MCF 10A (cell line): ENCODE results near the gene CIAO2B. TPM values are rescaled to one million over a fixed set of nuclear protein-coding genes. Genes with fewer than 3 reads are reported as not detected.

Experiments
- BruUV-seq: library from RNA; stranded (reverse); fragments of 400-500 nt; replicated peaks from 2 replicates; lab custom pipeline; 2021; lab: Mats Ljungman, UMichigan
- CTCF ChIA-PET: fragments of 300-600 bp; sonication (Branson Sonifier 250); formaldehyde crosslinking; extraction: SDS; loops from one replicate; lab custom pipeline; 2021; ENCODE audit warnings: antibody characterized with exemption, inconsistent platforms; lab: Yijun Ruan, JAX
- POLR2A ChIA-PET: fragments of 300-600, 350-650 bp; sonication (Branson Sonifier 250); formaldehyde crosslinking; extraction: SDS; loops from one replicate; lab custom pipeline; 2020; ENCODE audit warnings: antibody characterized with exemption, inconsistent platforms; lab: Yijun Ruan, JAX
- DNase-seq: peaks from one replicate; pipeline ENCODE4 v3.0.0-alpha.2; 2018; ENCODE audit not compliant: unreplicated experiment
- H3K27ac Mint-ChIP-seq: one replicate; pipeline ENCODE4 v1.8.0; 2022; ENCODE audit warnings: mild to moderate bottlenecking, low read depth, mixed read lengths; ENCODE audit not compliant: unreplicated experiment
- H3K27me3 Mint-ChIP-seq: one replicate; pipeline ENCODE4 v1.8.0; 2022; ENCODE audit warnings: mixed read lengths; ENCODE audit not compliant: insufficient read depth, unreplicated experiment
- H3K36me3 Mint-ChIP-seq: one replicate; pipeline ENCODE4 v1.8.0; 2022; ENCODE audit warnings: mild to moderate bottlenecking, moderate library complexity, mixed read lengths; ENCODE audit not compliant: insufficient read depth, unreplicated experiment
- H3K4me1 Mint-ChIP-seq: one replicate; pipeline ENCODE4 v1.8.0; 2022; ENCODE audit warnings: mixed read lengths; ENCODE audit not compliant: insufficient read depth, unreplicated experiment
- H3K4me3 Mint-ChIP-seq: one replicate; pipeline ENCODE4 v1.8.0; 2022; ENCODE audit warnings: mild to moderate bottlenecking, moderate library complexity, mixed read lengths; ENCODE audit not compliant: unreplicated experiment
- H3K9me3 Mint-ChIP-seq: one replicate; pipeline ENCODE4 v1.8.0; 2022; ENCODE audit warnings: mixed read lengths; ENCODE audit not compliant: unreplicated experiment
- intact Hi-C: fragments of 100-400 bp; cut with micrococcal nuclease; formaldehyde crosslinking; loops from 2 replicates; pipeline ENCODE4 v1.14.1; 2022
- total RNA-seq: library from RNA; stranded (reverse); gene quantifications from 2 replicates; pipeline ENCODE4 v1.2.3, GENCODE V29; 2022
- TF ChIP-seq, protein P1 (sequence below): fragments of 200-600 bp; IDR thresholded peaks from one replicate; pipeline ENCODE4 v1.8.0; 2022; ENCODE audit warnings: antibody characterized with exemption, mild to moderate bottlenecking; ENCODE audit not compliant: unreplicated experiment

The CIAO2B gene
- total RNA-seq, 1 experiment from 2014 or later = 133 TPM

DNA sequence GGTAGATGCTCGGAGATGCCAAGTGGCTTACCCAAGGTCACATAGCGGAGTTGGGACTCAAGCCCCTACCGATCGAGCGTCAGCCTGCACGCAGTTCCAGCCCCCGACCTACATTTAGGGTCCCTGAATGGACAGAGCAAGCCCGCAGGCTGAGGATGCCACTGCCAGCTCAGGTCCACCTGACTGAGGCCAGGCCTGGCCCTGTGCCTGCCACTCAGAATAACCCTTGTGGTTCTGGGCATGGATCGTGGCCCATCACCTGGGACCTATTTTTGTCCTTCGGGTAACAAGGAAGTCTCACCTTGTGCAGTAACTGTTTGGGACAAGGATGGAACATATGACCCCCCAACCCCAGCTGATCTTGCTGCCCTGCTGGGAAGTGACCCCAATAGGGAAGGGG lies 32.6 kb downstream of the CIAO2B start:
- TF ChIP-seq, protein P1, sequence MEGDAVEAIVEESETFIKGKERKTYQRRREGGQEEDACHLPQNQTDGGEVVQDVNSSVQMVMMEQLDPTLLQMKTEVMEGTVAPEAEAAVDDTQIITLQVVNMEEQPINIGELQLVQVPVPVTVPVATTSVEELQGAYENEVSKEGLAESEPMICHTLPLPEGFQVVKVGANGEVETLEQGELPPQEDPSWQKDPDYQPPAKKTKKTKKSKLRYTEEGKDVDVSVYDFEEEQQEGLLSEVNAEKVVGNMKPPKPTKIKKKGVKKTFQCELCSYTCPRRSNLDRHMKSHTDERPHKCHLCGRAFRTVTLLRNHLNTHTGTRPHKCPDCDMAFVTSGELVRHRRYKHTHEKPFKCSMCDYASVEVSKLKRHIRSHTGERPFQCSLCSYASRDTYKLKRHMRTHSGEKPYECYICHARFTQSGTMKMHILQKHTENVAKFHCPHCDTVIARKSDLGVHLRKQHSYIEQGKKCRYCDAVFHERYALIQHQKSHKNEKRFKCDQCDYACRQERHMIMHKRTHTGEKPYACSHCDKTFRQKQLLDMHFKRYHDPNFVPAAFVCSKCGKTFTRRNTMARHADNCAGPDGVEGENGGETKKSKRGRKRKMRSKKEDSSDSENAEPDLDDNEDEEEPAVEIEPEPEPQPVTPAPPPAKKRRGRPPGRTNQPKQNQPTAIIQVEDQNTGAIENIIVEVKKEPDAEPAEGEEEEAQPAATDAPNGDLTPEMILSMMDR = no peak
- intact Hi-C loops = no loop called here
- no peak for DNase-seq
- POLR2A ChIA-PET = interaction anchor here (0.7 to 2.8 kb wide), 6 partner anchors 17 to 44 kb away, joined by 3 to 8 read pairs (median 4); partner anchors contain the start of genes CDH16 and CIAO2B
- Mint-ChIP-seq H3K36me3 (no peaks in the 10 kb centered on the region), H3K27me3 (no peaks in the 10 kb centered on the region), H3K27ac (no peak overlapping the region), H3K9me3 (no peaks in the 10 kb centered on the region), H3K4me1 (peaks cover 23% of the 10 kb centered on the region), H3K4me3 (no peak overlapping the region)
- CTCF ChIA-PET = interaction anchor here (1.0 to 1.1 kb wide), 2 partner anchors 17 to 26 kb away, joined by 3 to 4 read pairs; partner anchors contain the start of gene CDH16
- BruUV-seq = no TSS peak

DNA sequence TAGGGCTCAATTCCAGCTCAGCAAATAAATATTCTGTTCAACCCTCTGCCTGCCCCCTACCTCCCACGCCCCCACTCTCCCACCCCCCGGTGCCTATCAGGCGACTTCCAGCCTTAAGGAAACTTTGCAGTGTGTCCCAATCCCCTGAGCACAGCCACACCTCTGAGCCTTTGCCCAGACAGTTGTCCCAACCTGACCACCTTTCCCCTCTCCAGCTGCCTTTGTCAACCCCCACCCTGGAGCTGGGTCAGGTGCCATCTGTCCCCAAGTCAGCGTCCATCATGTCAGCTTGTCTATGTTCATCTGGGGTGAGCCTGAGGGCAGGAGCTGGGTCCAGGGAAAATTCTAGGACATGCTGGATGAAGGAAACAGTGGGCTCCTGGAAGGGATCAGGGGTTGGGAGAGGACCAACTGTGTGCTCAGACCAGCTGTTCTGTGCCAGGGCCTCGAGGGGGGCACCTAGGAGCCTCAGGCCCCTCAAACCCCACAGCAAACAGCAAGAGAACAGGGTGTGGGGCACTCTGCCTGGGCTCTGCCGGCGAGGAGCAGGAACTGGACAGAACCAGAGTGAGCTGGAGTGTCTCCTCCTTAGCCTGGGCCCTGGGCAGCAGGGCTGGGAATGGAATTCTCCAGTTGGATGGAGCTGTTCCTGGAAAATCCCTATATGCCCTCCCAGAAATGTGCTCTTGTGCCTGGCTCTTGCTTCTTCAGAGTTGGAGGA lies 33.3 kb downstream of the CIAO2B start:
- CTCF ChIA-PET = interaction anchor here (0.6 to 1.1 kb wide), 5 partner anchors 18 to 53 kb away, joined by 3 to 4 read pairs (median 3); partner anchors contain the start of gene CDH16

DNA sequence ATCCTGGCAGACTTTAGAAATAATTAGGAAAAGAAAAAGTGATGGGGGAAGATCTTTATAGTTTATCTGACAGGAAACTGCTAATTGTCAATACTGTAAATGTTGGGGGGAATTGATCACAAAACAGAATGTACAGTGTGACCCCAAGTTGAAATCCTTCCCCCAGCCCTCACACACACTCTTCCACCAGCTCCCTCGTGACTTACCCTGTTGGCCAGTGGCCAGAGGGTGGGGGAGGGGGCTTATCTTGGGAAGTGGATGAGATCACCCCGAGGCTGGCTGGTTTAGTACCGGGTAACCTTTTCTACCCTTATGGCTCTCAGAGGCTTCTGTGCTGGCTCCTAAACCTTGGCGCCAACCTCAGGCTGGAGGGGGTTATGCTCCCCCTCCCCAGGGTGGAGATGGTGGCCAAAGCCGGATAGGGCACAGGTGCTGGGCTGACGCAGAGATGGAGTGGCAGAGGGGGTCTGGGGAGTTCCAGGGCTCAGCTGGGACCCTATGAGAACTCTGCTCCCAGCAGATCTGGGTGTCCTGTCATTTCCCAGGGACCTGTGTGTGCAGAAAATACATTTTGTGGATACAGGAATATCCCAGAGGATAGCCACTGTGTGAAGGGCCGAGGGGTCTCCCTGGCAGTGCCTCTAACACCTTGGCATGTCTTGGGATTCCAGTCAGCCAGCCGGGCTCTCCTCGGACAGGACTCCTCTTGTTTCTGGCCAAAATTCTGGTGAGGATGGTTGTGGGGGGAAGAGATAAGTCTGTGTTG lies 34.1 kb downstream of the CIAO2B start:
- ChIA-PET POLR2A (interaction anchor here (0.5 to 6.6 kb wide), 9 partner anchors 10 to 957 kb away, joined by 3 to 48 read pairs (median 4); partner anchors contain the start of genes CIAO2B and PDP2), CTCF (interaction anchor here (0.6 to 1.2 kb wide), 4 partner anchors 28 to 269 kb away, joined by 3 to 4 read pairs (median 3); no protein-coding TSS in a partner anchor)
- peak overlapping the region; percentile 25 for H3K27ac Mint-ChIP-seq
- H3K4me3 Mint-ChIP-seq = no peak overlapping the region
- no peaks in the 10 kb centered on the region for H3K27me3 Mint-ChIP-seq
- H3K36me3 Mint-ChIP-seq = peaks cover 3% of the 10 kb centered on the region
- intact Hi-C loops = loop anchor here (5.0 kb wide), 1 partner anchor 282 kb away; the partner anchor contains the start of gene MATCAP1
- H3K9me3 Mint-ChIP-seq = no peaks in the 10 kb centered on the region
- no TSS peak for BruUV-seq
- peaks cover 36% of the 10 kb centered on the region for H3K4me1 Mint-ChIP-seq
- peak; percentile 58 for DNase-seq
- TF ChIP-seq, protein P1 = no peak

More for the DNA sequence above, 33.3 kb downstream of the CIAO2B start:
- TF ChIP-seq, protein P1 = no peak
- no peaks in the 10 kb centered on the region for H3K36me3 Mint-ChIP-seq
- H3K4me3 Mint-ChIP-seq = no peak overlapping the region
- no peak for DNase-seq
- no TSS peak for BruUV-seq
- peaks cover 31% of the 10 kb centered on the region for H3K4me1 Mint-ChIP-seq
- intact Hi-C loops = no loop called here
- H3K27me3 Mint-ChIP-seq = no peaks in the 10 kb centered on the region
- POLR2A ChIA-PET = interaction anchor here (0.6 to 6.6 kb wide), 9 partner anchors 10 to 135 kb away, joined by 3 to 48 read pairs (median 4); partner anchors contain the start of genes CIAO2B and PDP2
- peak overlapping the region; percentile 25 for H3K27ac Mint-ChIP-seq
- H3K9me3 Mint-ChIP-seq = no peaks in the 10 kb centered on the region
